ENCODE data around the gene KRTAP1-3.
A peak's percentile ranks its signal among the peaks of the same experiment; 100 is the strongest.
"Not testable (repeated sequence)": the region's sequence is repeated elsewhere in the genome, so short reads cannot be mapped to it uniquely, and the experiment has no call there.

The KRTAP1-3 gene

GRCh38 chr17:41054025-41054424 is 19.4 kb upstream of the KRTAP1-3 start:
- no peak for DNase-seq

DNA sequence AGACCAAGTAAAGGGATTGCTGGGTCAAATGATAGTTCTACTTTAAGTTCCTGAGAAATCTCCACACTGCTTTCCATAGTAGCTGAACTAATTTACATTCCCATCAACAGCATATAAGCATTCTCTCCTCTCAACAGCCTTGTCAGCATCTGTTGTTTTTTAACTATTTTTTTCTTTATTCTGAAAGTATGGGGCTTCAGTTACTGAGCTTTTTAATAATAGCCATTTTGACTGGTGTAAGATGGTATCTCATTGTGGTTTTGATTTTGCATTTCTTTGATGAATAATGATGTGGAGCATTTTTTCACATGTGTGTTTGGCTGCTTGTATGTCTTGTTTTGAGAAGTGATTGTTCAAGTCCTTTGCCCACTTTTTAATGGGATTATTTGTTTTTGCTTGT is 17.9 kb upstream of the KRTAP1-3 start:
- no peak for DNase-seq

- no peak for DNase-seq
These were observed 14.4 kb upstream of the KRTAP1-3 start for GRCh38 chr17:41049110-41049509.

- peak; percentile 20 for DNase-seq
These were observed 13.8 kb upstream of the KRTAP1-3 start for GRCh38 chr17:41048441-41048840.

GRCh38 chr17:41046735-41047465 is 12.2 kb upstream of the KRTAP1-3 start, which contains the start of gene KRTAP2-1:
Gene KRTAP2-1 (minus strand): TSS chr17:41047316. CDS start chr17:41047267, 49 bp downstream.
- not testable (repeated sequence) for DNase-seq

- no peak for DNase-seq
These were observed 8.3 kb upstream of the KRTAP1-3 start for GRCh38 chr17:41042953-41043352.

GRCh38 chr17:41040783-41041571 is 6.3 kb upstream of the KRTAP1-3 start, which contains the start of gene KRTAP1-1:
Gene KRTAP1-1 (minus strand): TSS chr17:41041450. CDS start chr17:41041397, 53 bp downstream.
- not testable (repeated sequence) for DNase-seq

DNA sequence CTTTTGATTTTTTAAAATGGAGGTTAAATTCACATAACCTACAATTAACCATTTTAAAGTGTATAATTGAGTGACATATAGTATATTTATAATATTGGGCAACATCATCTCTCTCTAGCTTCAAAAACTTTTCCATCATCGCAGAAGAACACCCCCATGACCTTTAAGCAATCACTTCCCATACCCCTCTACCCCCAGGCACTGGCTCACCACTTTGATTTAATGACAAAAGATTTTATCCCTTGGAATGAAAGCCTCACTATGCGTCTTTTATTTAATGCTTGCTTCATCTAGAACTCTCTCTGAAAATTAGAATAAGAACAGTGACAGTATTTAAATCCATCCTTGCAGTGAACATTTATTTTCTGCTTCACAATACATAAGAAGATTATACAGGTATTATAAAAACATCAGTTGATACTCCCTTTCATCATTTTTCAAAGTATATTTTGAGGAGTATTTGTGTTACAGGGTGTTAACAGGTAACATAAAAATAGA is 3.2 kb upstream of the KRTAP1-3 start:
- no peak for DNase-seq

- DNase-seq: no peak
These were observed 4.9 kb downstream of the KRTAP1-3 start, which contains the start of gene KRTAP1-4 for GRCh38 chr17:41029633-41030245. Gene KRTAP1-4 (minus strand): TSS chr17:41030195. CDS start chr17:41030078, 117 bp downstream.

- DNase-seq: peak; percentile 45
These were observed 7.8 kb downstream of the KRTAP1-3 start, which contains the start of gene KRTAP1-5 for GRCh38 chr17:41026715-41027471. Gene KRTAP1-5 (minus strand): TSS chr17:41027208. CDS start chr17:41027155, 53 bp downstream.

DNA sequence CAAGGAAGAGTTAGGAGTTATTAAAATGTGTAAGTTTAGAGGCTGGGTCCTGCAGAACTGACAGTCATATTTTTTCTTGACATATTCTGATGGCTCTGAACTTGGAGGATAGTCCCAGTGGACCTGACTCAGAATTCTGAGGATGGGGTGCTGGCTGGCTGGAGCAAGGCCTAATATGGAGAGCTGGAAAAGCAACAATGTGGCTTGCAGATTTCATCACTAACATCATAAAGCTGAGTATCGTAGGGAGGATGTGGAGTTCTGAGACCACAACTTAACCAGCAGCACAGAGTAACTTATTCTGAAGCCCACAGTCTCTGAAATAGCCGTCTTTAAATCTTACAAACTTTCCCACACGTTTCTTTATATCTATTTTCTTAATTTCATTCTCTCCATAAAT is 10.0 kb downstream of the KRTAP1-3 start:
- DNase-seq: no peak

DNA sequence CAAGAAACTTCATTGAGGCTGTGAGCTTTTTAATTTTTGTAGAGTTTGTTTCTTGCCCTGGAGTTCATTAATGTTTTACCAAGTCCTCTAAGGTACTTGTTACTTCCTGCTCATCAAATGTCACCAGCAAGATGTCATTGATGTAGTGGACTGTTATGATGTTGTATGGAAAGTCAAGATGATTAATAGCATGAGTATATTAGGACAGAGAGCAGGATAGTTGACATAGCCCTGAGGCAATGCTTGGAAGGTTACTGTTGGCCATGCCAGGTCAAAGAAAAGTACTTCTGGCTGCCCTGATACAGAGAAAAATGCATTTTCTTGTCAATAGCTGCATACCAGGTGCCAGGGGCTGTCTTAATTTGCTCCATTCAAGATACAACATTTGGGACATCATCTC is 14.3 kb downstream of the KRTAP1-3 start:
- no peak for DNase-seq

DNA sequence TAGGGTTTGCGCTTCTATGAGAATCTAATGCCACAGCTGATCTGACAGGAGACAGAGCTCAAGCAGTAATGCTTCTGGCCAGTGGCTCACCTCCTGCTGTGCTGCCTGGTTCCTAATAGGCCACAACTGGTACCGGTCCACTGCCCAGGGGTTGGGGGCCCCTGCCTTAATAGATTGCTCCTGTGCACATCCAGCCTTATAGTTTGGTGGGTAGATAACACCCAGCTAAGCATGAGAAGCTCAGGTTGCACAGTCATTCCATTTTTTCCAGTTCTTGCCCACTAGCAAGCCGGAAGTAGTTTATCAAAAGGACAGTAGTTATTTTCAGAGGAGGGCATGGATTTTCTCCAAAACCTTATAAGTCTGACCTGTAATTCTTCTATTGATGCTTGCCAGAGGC is 15.3 kb downstream of the KRTAP1-3 start:
- no peak for DNase-seq

DNA sequence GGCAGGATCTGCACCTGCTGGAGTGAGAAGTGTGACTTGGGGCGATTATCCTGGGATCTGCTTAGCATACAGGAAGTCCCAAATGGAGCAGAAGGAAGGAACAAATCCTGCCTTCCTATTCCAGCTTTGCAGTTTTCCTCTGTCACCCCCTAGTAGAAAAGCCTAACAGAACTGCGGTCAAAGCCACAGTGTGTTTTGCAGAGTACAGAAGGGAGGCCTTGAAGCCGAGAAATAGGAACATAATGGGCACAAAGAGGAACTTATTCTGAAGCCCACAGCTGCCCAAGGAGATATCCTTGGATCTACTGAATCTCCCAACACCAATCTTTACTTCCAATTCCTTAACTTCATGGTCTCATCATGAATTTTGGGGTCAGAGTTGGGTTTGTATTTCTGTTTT is 16.1 kb downstream of the KRTAP1-3 start:
- DNase-seq: no peak

GRCh38 chr17:41016578-41017215 is 18.0 kb downstream of the KRTAP1-3 start:
- no peak for DNase-seq

GRCh38 chr17:41015454-41015853 is 19.2 kb downstream of the KRTAP1-3 start:
- no peak for DNase-seq

DNA sequence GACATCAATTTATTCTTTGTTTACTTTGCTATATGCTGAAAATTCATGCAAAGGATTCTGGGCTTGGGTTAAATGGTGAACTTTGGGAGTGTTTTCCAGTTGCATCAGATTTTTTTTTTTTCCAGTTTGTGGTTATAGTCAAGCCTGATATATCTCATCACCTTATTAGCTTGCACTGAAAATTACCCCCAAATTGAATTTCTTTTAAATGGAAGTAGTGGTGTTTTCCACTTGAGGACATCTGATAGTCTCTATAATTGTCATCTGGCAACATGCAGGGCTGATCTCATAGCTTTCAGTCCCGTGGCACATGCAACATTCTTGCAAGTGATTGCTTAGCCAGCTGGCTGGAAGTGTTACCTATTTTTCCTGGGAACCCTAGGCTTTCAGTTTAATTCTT is 21.1 kb downstream of the KRTAP1-3 start:
- DNase-seq: no peak

GRCh38 chr17:41013181-41013580 is 21.5 kb downstream of the KRTAP1-3 start:
- DNase-seq: no peak

GRCh38 chr17:41012326-41013120 is 22.2 kb downstream of the KRTAP1-3 start:
- DNase-seq: no peak

GRCh38 chr17:41010441-41010840 is 24.2 kb downstream of the KRTAP1-3 start:
- DNase-seq: no peak

- no peak for DNase-seq
These were observed 24.7 kb downstream of the KRTAP1-3 start for GRCh38 chr17:41009936-41010335.

All from T1000 (cell line).